OCI-LY3 (cell line): ENCODE measurements around the gene JPH4.

Source experiments
- CTCF ChIP-seq: fragments of 200-600, 300-600 bp; sonication (generic); IDR thresholded peaks from 2 replicates; pipeline ENCODE4 v1.5.1; 2014; ENCODE audit warnings: antibody characterized with exemption, low read length, low read depth
- EZH2phosphoT487 ChIP-seq: fragments of 200-600 bp; shearing (Covaris generic); IDR thresholded peaks from 2 replicates; pipeline ENCODE4 v1.6.1; 2018; ENCODE audit warnings: antibody characterized with exemption, mixed run types, low read depth

- TF ChIP-seq CTCF (no peak), EZH2phosphoT487 (no peak)
Observed at GRCh38 chr14:23542261-23542660, 36.3 kb downstream of the JPH4 start.
